Mucosa of stomach (tissue), 1 donor: ENCODE measurements around the gene RETN.

Experiments used
- H3K27me3 ChIP-seq: one replicate; pipeline ENCODE4 v1.7.0; 2013; ENCODE audit warnings: mild to moderate bottlenecking, low read length; ENCODE audit not compliant: control insufficient read depth, insufficient read depth
- H3K36me3 ChIP-seq: one replicate; pipeline ENCODE4 v1.7.0; 2013; ENCODE audit warnings: low read length; ENCODE audit not compliant: control insufficient read depth, insufficient read depth
- H3K4me1 ChIP-seq: one replicate; pipeline ENCODE4 v1.7.0; 2013; ENCODE audit warnings: mild to moderate bottlenecking, low read length; ENCODE audit not compliant: control insufficient read depth, insufficient read depth
- H3K4me3 ChIP-seq: one replicate; pipeline ENCODE4 v1.7.0; 2013; ENCODE audit warnings: low read length
- H3K9ac ChIP-seq: one replicate; pipeline ENCODE4 v1.7.0; 2013; ENCODE audit warnings: mild to moderate bottlenecking, low read length, moderate library complexity
- H3K9me3 ChIP-seq: one replicate; pipeline ENCODE4 v1.7.0; 2013; ENCODE audit warnings: mild to moderate bottlenecking, low read length, moderate library complexity; ENCODE audit not compliant: control insufficient read depth
- donor health status: Pancreatic carcinoma.

Gene RETN

DNA sequence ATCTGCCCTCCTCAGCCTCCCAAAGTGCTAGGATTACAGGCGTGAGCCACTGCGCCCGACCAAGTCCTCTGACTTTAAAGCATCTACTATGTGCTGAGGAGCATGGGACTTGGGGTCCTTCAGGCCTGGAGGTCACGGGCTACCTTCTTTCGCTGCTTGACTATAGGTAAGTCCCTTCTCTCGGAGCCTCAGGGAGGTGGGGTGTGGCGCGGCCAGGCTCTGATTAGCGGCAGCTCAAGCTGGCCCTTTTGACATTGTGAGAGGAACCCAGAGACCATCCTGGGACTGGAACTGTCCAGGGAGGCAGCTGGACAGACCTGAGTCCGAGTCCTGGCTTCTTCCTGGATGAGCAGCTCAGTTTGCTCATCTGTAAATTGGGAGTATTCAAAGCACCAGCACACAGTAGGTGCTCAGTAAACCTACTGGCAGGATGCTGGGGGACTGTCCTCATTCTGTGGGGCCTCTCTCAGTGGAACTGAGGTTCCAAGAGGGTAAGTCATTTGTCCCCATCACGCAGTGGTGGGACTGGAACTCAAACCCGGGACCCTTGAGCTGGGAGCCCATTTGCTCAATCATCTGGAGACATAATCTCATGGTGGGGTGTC lies 32.3 kb downstream of the RETN start:
- Histone ChIP-seq H3K9me3 (no peaks in the 10 kb centered on the region), H3K9ac (no peak overlapping the region), H3K4me3 (no peak overlapping the region), H3K36me3 (no peaks in the 10 kb centered on the region), H3K27me3 (peaks cover 20% of the 10 kb centered on the region), H3K4me1 (no peaks in the 10 kb centered on the region)

DNA sequence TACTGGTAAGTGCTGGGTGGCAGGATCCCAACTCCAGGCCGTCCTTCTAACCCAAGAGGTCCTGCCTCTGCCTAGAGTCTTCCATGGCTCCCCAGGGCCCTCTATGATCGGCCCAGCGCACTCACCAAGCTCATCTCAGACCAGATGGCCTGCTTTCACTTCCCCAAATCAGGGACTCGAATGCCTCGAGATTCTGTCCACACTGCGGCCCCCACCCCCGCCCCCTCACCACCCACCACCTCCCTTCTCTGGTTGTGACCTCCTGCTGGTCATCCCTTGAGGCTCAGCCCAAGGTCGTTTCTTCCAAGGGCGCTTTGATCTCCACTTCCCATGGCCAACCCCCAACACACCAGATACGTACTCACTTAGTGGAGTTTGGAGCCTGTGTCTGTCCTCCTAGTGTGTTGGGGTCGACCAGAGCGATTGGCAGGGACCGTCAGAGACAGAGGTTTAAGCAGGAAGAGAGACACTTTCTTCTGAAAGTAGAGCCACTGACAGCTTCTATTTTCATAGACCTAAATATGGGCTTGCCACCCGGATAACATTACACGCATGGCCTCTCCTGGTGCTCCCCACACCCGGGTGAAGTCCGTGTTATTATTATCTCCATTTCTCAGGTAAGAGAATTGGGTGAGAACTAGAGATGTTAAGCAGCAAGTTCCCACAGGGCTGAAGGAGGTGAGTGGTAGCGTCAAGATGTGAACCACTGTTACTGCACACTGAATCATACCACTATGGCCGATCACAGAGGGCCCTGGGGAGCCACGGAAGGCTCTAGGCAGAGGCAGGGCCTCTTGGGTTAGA lies 33.0 kb downstream of the RETN start, which contains the start of gene FCER2:
Gene FCER2, minus strand, starts transcription at position 478 of the 804 bp plus-strand sequence. CDS start 2,371 bp downstream, outside the sequence.
- H3K9ac ChIP-seq, result no peak within 1 kb of the TSS
- H3K36me3 ChIP-seq, result no peaks in the 10 kb centered on the region
- H3K4me1 ChIP-seq, result no peaks in the 10 kb centered on the region
- no peaks in the 10 kb centered on the region for H3K9me3 ChIP-seq
- H3K27me3 ChIP-seq, result peaks cover 20% of the 10 kb centered on the region
- no peak within 1 kb of the TSS for H3K4me3 ChIP-seq

GRCh38 chr19:7703332-7703731 lies 34.5 kb downstream of the RETN start:
- Histone ChIP-seq H3K9ac (no peak overlapping the region), H3K4me3 (no peak overlapping the region), H3K27me3 (peaks cover 9% of the 10 kb centered on the region), H3K36me3 (no peaks in the 10 kb centered on the region), H3K9me3 (no peaks in the 10 kb centered on the region), H3K4me1 (no peaks in the 10 kb centered on the region)

- Histone ChIP-seq H3K36me3 (no peaks in the 10 kb centered on the region), H3K9me3 (no peaks in the 10 kb centered on the region), H3K4me3 (no peak overlapping the region), H3K4me1 (no peaks in the 10 kb centered on the region), H3K27me3 (peaks cover 5% of the 10 kb centered on the region), H3K9ac (no peak overlapping the region)
These were observed 35.6 kb downstream of the RETN start for GRCh38 chr19:7704280-7705060.

GRCh38 chr19:7705387-7706187 lies 36.7 kb downstream of the RETN start:
- H3K9ac ChIP-seq, result no peak overlapping the region
- no peaks in the 10 kb centered on the region for H3K27me3 ChIP-seq
- H3K9me3 ChIP-seq, result no peaks in the 10 kb centered on the region
- H3K4me3 ChIP-seq, result no peak overlapping the region
- no peaks in the 10 kb centered on the region for H3K36me3 ChIP-seq
- H3K4me1 ChIP-seq, result no peaks in the 10 kb centered on the region

GRCh38 chr19:7706188-7706954 lies 37.5 kb downstream of the RETN start:
- H3K4me3 ChIP-seq, result no peak overlapping the region
- no peaks in the 10 kb centered on the region for H3K4me1 ChIP-seq
- H3K27me3 ChIP-seq, result no peaks in the 10 kb centered on the region
- no peak overlapping the region for H3K9ac ChIP-seq
- no peaks in the 10 kb centered on the region for H3K9me3 ChIP-seq
- H3K36me3 ChIP-seq, result no peaks in the 10 kb centered on the region

DNA sequence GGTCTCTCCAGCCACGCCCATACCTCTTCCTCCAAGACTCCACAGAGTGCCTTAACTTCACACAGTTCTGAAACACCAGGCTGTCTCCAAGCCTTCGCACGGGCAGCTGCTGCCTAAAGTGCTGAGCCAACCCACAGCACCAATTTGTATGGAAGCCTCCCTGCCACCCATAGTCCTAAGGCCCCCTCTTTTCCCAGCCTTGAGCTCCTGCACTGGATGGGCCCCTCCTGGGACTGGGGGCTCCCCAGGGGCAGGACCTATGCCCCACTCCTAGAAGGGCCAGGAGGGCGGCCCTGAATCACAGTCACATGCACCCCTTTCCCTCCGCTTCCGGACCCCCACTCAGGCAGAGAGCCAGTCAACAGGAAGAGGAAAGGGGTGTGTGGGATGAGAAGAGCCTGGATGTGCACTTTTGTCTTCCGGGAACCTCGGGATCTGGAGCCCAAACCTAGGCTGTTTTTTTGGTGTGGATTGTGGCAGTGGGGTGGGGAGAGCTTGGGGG lies 38.2 kb downstream of the RETN start:
- H3K9me3 ChIP-seq, result no peaks in the 10 kb centered on the region
- no peak overlapping the region for H3K4me3 ChIP-seq
- no peaks in the 10 kb centered on the region for H3K4me1 ChIP-seq
- H3K9ac ChIP-seq, result no peak overlapping the region
- no peaks in the 10 kb centered on the region for H3K27me3 ChIP-seq
- no peaks in the 10 kb centered on the region for H3K36me3 ChIP-seq

DNA sequence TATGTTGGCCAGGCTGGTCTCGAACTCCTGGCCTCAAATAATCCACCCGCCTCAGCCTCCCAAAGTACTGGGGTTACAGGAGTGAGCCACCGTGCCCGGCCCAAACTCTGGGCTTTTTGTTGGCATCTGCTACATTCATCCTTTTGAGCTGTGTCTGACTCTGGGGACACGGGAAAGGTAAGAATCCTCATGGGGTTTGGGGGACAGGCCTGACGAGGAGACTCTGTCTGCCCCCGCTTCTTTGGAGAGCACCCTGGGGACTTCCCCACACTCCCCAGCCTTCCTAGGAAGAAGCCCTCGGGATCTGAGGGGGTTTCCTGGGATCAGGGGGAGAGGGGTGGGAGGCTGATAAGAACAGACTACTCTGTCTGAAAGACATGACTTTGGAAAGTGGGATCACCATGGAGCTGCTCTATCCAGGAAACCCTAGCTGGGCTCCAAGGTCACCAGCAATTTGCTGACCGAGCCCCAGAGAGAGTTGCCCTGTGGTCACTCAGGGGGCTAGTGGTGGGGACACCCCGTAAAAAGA lies 41.1 kb downstream of the RETN start:
- H3K4me1 ChIP-seq, result no peaks in the 10 kb centered on the region
- no peaks in the 10 kb centered on the region for H3K36me3 ChIP-seq
- no peaks in the 10 kb centered on the region for H3K9me3 ChIP-seq
- H3K9ac ChIP-seq, result no peak overlapping the region
- no peaks in the 10 kb centered on the region for H3K27me3 ChIP-seq
- no peak overlapping the region for H3K4me3 ChIP-seq

GRCh38 chr19:7710616-7711015 lies 41.8 kb downstream of the RETN start:
- H3K9ac ChIP-seq, result no peak overlapping the region
- H3K4me3 ChIP-seq, result no peak overlapping the region
- no peaks in the 10 kb centered on the region for H3K27me3 ChIP-seq
- H3K9me3 ChIP-seq, result no peaks in the 10 kb centered on the region
- H3K36me3 ChIP-seq, result no peaks in the 10 kb centered on the region
- no peaks in the 10 kb centered on the region for H3K4me1 ChIP-seq

DNA sequence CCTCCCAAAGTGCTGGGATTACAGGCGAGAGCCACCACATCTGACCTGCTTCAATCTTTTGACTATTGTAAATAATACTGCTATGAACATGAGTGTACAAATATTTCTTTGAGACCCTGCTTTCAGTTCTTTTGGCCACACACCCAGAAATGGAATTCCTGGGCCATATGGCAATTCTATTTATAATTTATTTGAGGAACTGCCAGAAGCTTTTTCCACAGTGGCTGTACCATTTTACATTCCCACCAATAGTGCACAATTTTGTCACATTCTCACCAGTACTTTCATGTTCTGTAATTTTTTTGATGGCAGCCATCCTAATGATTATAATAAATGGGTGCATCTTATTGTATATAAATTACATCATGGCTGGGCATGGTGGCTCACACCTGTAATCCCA lies 46.8 kb downstream of the RETN start:
- no peak overlapping the region for H3K9ac ChIP-seq
- no peak overlapping the region for H3K4me3 ChIP-seq
- H3K4me1 ChIP-seq, result no peaks in the 10 kb centered on the region
- H3K36me3 ChIP-seq, result no peaks in the 10 kb centered on the region
- peaks cover 3% of the 10 kb centered on the region for H3K27me3 ChIP-seq
- no peaks in the 10 kb centered on the region for H3K9me3 ChIP-seq

DNA sequence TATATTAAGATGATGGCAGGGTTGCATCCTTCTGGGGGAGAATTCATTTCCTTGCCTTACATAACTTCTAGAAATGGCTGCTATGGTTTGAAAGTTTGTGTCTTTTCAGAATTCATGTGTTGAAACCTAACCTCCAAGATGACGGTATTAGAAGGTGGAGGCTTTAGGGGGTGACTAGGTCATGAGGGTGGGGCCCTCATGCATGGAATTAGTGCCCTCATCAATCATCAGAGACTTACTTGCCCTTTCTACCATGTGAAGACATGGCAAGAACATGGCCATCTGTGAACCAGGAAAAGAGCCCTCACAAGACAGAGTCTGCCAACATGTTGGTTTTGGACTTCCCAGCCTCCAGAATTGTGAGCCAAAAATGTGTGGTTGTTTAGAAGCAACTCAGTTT lies 47.9 kb downstream of the RETN start:
- Histone ChIP-seq H3K9me3 (no peaks in the 10 kb centered on the region), H3K27me3 (peaks cover 3% of the 10 kb centered on the region), H3K36me3 (no peaks in the 10 kb centered on the region), H3K4me3 (no peak overlapping the region), H3K4me1 (no peaks in the 10 kb centered on the region), H3K9ac (no peak overlapping the region)
